ENCODE data around the gene PRKG1. TPM values are rescaled to one million over a fixed set of nuclear protein-coding genes. Genes with fewer than 3 reads are reported as not detected.

The PRKG1 gene
- total RNA-seq, 1 experiment from 2014 or later, result 10.4 TPM

- Histone ChIP-seq H2BK5ac (ENCODE audit: insufficient read length, low read length) (no peak overlapping the region), H3K18ac (ENCODE audit: insufficient read length, low read depth, low read length) (no peak overlapping the region), H3K4me2 (ENCODE audit: insufficient read depth, insufficient read length, low read length) (no peak overlapping the region), H2BK15ac (ENCODE audit: low read depth, low read length) (no peak overlapping the region), H4K91ac (ENCODE audit: insufficient read length, low read depth, low read length) (no peak overlapping the region), H3K4me1 (ENCODE audit: insufficient read depth, low read length) (peaks cover 3% of the 10 kb centered on the region; the same call in 1 of the 2 replicates), H3T11ph (ENCODE audit: low read length) (no peak overlapping the region), H3K56ac (ENCODE audit: insufficient read length, low read depth, low read length) (no peak overlapping the region), H4K8ac (replicated peaks; ENCODE audit: insufficient read length, low read depth, low read length) (no peak overlapping the region), H3K9ac (ENCODE audit: extremely low read depth, insufficient read length, low read length) (no peak overlapping the region), H2AK5ac (ENCODE audit: insufficient read length, low read length) (no peak overlapping the region), H3K23ac (ENCODE audit: insufficient read length, low read depth, low read length) (no peak overlapping the region), H2BK120ac (ENCODE audit: low read depth, low read length, poor library complexity, severe bottlenecking) (no peak overlapping the region), H2AFZ (ENCODE audit: low read length) (no peak overlapping the region), H3K27ac (ENCODE audit: insufficient read length, low read depth, low read length) (no peak overlapping the region), H4K20me1 (ENCODE audit: control insufficient read depth, insufficient read depth, insufficient read length) (no peaks in the 10 kb centered on the region), H3K14ac (ENCODE audit: insufficient read depth, low read length) (no peak overlapping the region), H2BK12ac (ENCODE audit: insufficient read length, low read depth, low read length) (no peak overlapping the region), H3K4ac (ENCODE audit: low read depth, low read length) (no peak overlapping the region), H3K79me2 (ENCODE audit: insufficient read depth, low read length) (no peaks in the 10 kb centered on the region), H3K27me3 (ENCODE audit: insufficient read depth, low read length) (no peaks in the 10 kb centered on the region), H2BK20ac (ENCODE audit: low read depth, low read length, poor library complexity, severe bottlenecking) (no peak overlapping the region), H4K5ac (ENCODE audit: insufficient read length, low read depth, low read length) (no peak overlapping the region), H3K9me3 (ENCODE audit: control insufficient read depth, low read depth, low read length) (no peaks in the 10 kb centered on the region), H3K79me1 (ENCODE audit: insufficient read depth, low read depth, low read length, poor library complexity, severe bottlenecking) (no peaks in the 10 kb centered on the region), H3K23me2 (ENCODE audit: insufficient read length, low read depth, low read length, poor library complexity, severe bottlenecking) (no peaks in the 10 kb centered on the region)
- WGBS (ENCODE audit: extremely low coverage, insufficient read length, low lambda C conversion rate), result no CpG with 5 or more reads among the region's 4 CpGs
- Mint-ChIP-seq H3K4me1 (peaks cover 49 to 71% of the 10 kb centered on the region in 2 experiments), H3K27me3 (ENCODE audit: low read depth) (no peaks in the 10 kb centered on the region), H3K27ac (no peak overlapping the region), H3K9me3 (no peaks in the 10 kb centered on the region), H3K4me3 (no peak overlapping the region), H3K36me3 (ENCODE audit: insufficient read depth in 1 of 3, low read depth in 3 of 3) (no peaks in the 10 kb centered on the region)
- TF ChIP-seq CTCF (conservative IDR thresholded peaks at IDR 0.05), result no peak
- DNase-seq, result no peak
Measured at GRCh38 chr10:51367127-51367526, 292.8 kb downstream of the PRKG1 start.

Measured in H9 (cell line).